ENCODE results near the gene HDAC6.

The HDAC6 gene

GRCh38 chrX:48770296-48770695 is 31.6 kb upstream of the HDAC6 start:
- no peak overlapping the region for H3K27ac ChIP-seq
- no peak for TF ChIP-seq CTCF (IDR thresholded peaks at IDR 0.05)
- no peak for DNase-seq (ENCODE audit: low spot score)
- H3K4me3 ChIP-seq = no peak overlapping the region

- H3K4me3 ChIP-seq = no peak overlapping the region
- no peak overlapping the region for H3K27ac ChIP-seq
- DNase-seq (ENCODE audit: low spot score) = no peak
- TF ChIP-seq CTCF (IDR thresholded peaks at IDR 0.05) = no peak
Measured at GRCh38 chrX:48772602-48773001, 29.3 kb upstream of the HDAC6 start.

GRCh38 chrX:48776818-48777439 is 24.9 kb upstream of the HDAC6 start:
- DNase-seq (ENCODE audit: low spot score) = no peak
- Histone ChIP-seq H3K27ac (no peak overlapping the region), H3K4me3 (no peak overlapping the region)
- no peak for TF ChIP-seq CTCF (IDR thresholded peaks at IDR 0.05)

GRCh38 chrX:48779399-48779798 is 22.5 kb upstream of the HDAC6 start:
- Histone ChIP-seq H3K27ac (no peak overlapping the region), H3K4me3 (no peak overlapping the region)
- DNase-seq (ENCODE audit: low spot score) = no peak
- TF ChIP-seq CTCF (IDR thresholded peaks at IDR 0.05) = no peak

- Histone ChIP-seq H3K27ac (no peak overlapping the region), H3K4me3 (no peak overlapping the region)
- DNase-seq (ENCODE audit: low spot score) = no peak
- no peak for TF ChIP-seq CTCF (IDR thresholded peaks at IDR 0.05)
Measured at GRCh38 chrX:48781705-48782104, 20.2 kb upstream of the HDAC6 start.

- DNase-seq (ENCODE audit: low spot score) = no peak
- Histone ChIP-seq H3K27ac (no peak overlapping the region), H3K4me3 (no peak overlapping the region)
- no peak for TF ChIP-seq CTCF (IDR thresholded peaks at IDR 0.05)
Measured at GRCh38 chrX:48782216-48782615, 19.7 kb upstream of the HDAC6 start.

GRCh38 chrX:48782795-48783194 is 19.1 kb upstream of the HDAC6 start:
- Histone ChIP-seq H3K4me3 (no peak overlapping the region), H3K27ac (no peak overlapping the region)
- no peak for DNase-seq (ENCODE audit: low spot score)
- TF ChIP-seq CTCF (IDR thresholded peaks at IDR 0.05) = no peak

Data from coronary artery (tissue), 2 donors.